Measurements from ENCODE around the gene NR1H2.
"Not testable (repeated sequence)": the region's sequence is repeated elsewhere in the genome, so short reads cannot be mapped to it uniquely, and the experiment has no call there.

Gene NR1H2

GRCh38 chr19:50384685-50385535 is 8.7 kb downstream of the NR1H2 start:
- no peak for DNase-seq (ENCODE audit: extremely low spot score)
- ChIA-PET POLR2A (interaction anchor here (0.6 to 2.3 kb wide), 10 partner anchors 9 to 59 kb away, joined by 3 to 27 read pairs (median 4); partner anchors contain the start of gene NR1H2), CTCF (interaction anchor here (0.6 to 2.2 kb wide), 3 partner anchors 16 to 171 kb away, joined by 3 to 4 read pairs (median 3); no protein-coding TSS in a partner anchor)
- TF ChIP-seq CTBP1 (IDR thresholded peaks at IDR 0.05; ENCODE audit: borderline replicate concordance), result no peak
- no peak for TF ChIP-seq LEF1 (IDR thresholded peaks at IDR 0.05; ENCODE audit: borderline replicate concordance)
- TF ChIP-seq SUZ12 (IDR thresholded peaks at IDR 0.05), result no peak
- TF ChIP-seq, protein P1, sequence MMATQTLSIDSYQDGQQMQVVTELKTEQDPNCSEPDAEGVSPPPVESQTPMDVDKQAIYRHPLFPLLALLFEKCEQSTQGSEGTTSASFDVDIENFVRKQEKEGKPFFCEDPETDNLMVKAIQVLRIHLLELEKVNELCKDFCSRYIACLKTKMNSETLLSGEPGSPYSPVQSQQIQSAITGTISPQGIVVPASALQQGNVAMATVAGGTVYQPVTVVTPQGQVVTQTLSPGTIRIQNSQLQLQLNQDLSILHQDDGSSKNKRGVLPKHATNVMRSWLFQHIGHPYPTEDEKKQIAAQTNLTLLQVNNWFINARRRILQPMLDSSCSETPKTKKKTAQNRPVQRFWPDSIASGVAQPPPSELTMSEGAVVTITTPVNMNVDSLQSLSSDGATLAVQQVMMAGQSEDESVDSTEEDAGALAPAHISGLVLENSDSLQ (IDR thresholded peaks at IDR 0.05), result no peak
- TF ChIP-seq ARNT (IDR thresholded peaks at IDR 0.05), result no peak
- TF ChIP-seq TARDBP (IDR thresholded peaks at IDR 0.05), result no peak
- no peak for TF ChIP-seq ZNF384 (IDR thresholded peaks at IDR 0.05)
- TF ChIP-seq L3MBTL2 (conservative IDR thresholded peaks at IDR 0.05), result no peak
- no peak for TF ChIP-seq FOXA1 (IDR thresholded peaks at IDR 0.05)
- TF ChIP-seq NFRKB (IDR thresholded peaks at IDR 0.05), result no peak
- TF ChIP-seq BHLHE40 (IDR thresholded peaks at IDR 0.05; ENCODE audit: borderline replicate concordance), result no peak
- no peak for TF ChIP-seq ELF4 (IDR thresholded peaks at IDR 0.05)
- no peak for TF ChIP-seq SP1 (IDR thresholded peaks at IDR 0.05)
- TF ChIP-seq HDGF (IDR thresholded peaks at IDR 0.05; ENCODE audit: borderline replicate concordance), result no peak
- no peak for TF ChIP-seq FOXK2 (IDR thresholded peaks at IDR 0.05)
- no peak for TF ChIP-seq FOXM1 (IDR thresholded peaks at IDR 0.05; ENCODE audit: borderline replicate concordance)

GRCh38 chr19:50387176-50387867 is 11.1 kb downstream of the NR1H2 start:
- DNase-seq (ENCODE audit: extremely low spot score), result no peak
- POLR2A ChIA-PET, result interaction anchor here (1.0 to 1.2 kb wide), 2 partner anchors 11 to 21 kb away, joined by 3 read pairs; partner anchors contain the start of gene NR1H2
- CTCF ChIA-PET, result no interaction called here
- no peak for TF ChIP-seq NFRKB (IDR thresholded peaks at IDR 0.05)
- TF ChIP-seq SUZ12 (IDR thresholded peaks at IDR 0.05), result no peak
- no peak for TF ChIP-seq TARDBP (IDR thresholded peaks at IDR 0.05)
- no peak for TF ChIP-seq FOXK2 (IDR thresholded peaks at IDR 0.05)
- no peak for TF ChIP-seq ARNT (IDR thresholded peaks at IDR 0.05)
- no peak for TF ChIP-seq FOXM1 (IDR thresholded peaks at IDR 0.05; ENCODE audit: borderline replicate concordance)
- TF ChIP-seq SP1 (IDR thresholded peaks at IDR 0.05), result no peak
- no peak for TF ChIP-seq BHLHE40 (IDR thresholded peaks at IDR 0.05; ENCODE audit: borderline replicate concordance)
- no peak for TF ChIP-seq HDGF (IDR thresholded peaks at IDR 0.05; ENCODE audit: borderline replicate concordance)
- TF ChIP-seq ELF4 (IDR thresholded peaks at IDR 0.05), result no peak
- TF ChIP-seq, protein P1 (IDR thresholded peaks at IDR 0.05), result no peak
- no peak for TF ChIP-seq CTBP1 (IDR thresholded peaks at IDR 0.05; ENCODE audit: borderline replicate concordance)
- no peak for TF ChIP-seq L3MBTL2 (conservative IDR thresholded peaks at IDR 0.05)
- no peak for TF ChIP-seq LEF1 (IDR thresholded peaks at IDR 0.05; ENCODE audit: borderline replicate concordance)
- no peak for TF ChIP-seq ZNF384 (IDR thresholded peaks at IDR 0.05)
- no peak for TF ChIP-seq FOXA1 (IDR thresholded peaks at IDR 0.05)

DNA sequence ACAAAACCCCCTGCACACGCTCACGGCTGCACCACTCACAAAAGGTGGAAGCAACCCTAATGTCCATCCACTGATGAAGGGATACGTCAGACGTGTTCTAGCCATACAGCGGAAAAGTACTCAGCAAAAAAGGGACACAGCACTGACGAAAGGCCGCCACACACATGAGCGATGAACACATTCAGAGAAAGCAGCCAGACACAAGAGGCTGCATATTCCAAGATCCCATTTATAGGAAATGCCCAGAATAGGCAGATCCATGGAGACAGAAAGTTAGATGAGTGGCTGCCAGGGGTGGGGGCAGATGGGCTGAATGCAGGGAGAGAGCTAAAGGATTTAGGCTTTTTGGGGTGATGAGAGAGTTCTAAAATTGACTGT is 11.6 kb downstream of the NR1H2 start:
- POLR2A ChIA-PET, result interaction anchor here (1.0 to 1.2 kb wide), 2 partner anchors 12 to 20 kb away, joined by 3 read pairs; partner anchors contain the start of gene NR1H2

DNA sequence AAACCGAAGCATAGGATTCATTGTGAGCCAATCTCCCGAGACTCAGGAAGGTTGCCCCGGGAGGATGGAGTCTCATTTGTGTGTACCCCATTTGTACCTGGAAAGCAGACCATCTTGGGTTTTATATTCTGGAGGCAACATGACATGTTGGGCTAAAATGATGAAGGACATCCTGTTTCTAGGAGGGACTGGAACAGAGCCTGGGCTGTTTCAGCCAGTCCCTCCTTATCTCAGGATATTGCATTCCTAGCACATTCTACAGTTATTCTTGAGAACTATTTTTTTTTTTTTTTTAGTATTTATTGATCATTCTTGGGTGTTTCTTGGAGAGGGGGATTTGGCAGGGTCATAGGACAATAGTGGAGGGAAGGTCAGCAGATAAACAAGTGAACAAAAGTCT is 14.0 kb downstream of the NR1H2 start:
- CTCF ChIA-PET, result interaction anchor here (0.6 kb wide), 1 partner anchor 351 kb away, joined by 5 read pairs; no protein-coding TSS in a partner anchor
- POLR2A ChIA-PET, result not testable (repeated sequence)

More for the DNA sequence above, 11.6 kb downstream of the NR1H2 start:
- DNase-seq (ENCODE audit: extremely low spot score), result no peak
- CTCF ChIA-PET, result no interaction called here
- no peak for TF ChIP-seq ELF4 (IDR thresholded peaks at IDR 0.05)
- TF ChIP-seq L3MBTL2 (conservative IDR thresholded peaks at IDR 0.05), result no peak
- no peak for TF ChIP-seq LEF1 (IDR thresholded peaks at IDR 0.05; ENCODE audit: borderline replicate concordance)
- TF ChIP-seq HDGF (IDR thresholded peaks at IDR 0.05; ENCODE audit: borderline replicate concordance), result no peak
- TF ChIP-seq NFRKB (IDR thresholded peaks at IDR 0.05), result no peak

DNA sequence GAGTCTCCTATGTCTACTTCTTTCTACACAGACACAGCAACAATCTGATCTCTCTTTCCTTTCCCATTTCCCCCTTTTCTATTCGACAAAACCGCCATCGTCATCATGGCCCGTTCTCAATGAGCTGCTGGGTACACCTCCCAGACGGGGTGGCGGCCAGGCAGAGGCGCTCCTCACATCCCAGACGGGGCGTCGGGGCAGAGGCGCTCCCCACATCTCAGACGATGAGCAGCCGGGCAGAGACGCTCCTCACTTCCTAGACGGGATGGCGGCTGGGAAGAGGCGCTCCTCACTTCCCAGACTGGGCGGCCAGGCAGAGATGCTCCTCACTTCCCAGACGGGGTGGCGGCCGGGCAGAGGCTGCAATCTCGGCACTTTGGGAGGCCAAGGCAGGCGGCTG is 14.7 kb downstream of the NR1H2 start:
- CTCF ChIA-PET; DNase-seq (ENCODE audit: extremely low spot score); POLR2A ChIA-PET: not testable (repeated sequence)

More for the DNA sequence above, 14.0 kb downstream of the NR1H2 start:
- DNase-seq (ENCODE audit: extremely low spot score), result not testable (repeated sequence)

DNA sequence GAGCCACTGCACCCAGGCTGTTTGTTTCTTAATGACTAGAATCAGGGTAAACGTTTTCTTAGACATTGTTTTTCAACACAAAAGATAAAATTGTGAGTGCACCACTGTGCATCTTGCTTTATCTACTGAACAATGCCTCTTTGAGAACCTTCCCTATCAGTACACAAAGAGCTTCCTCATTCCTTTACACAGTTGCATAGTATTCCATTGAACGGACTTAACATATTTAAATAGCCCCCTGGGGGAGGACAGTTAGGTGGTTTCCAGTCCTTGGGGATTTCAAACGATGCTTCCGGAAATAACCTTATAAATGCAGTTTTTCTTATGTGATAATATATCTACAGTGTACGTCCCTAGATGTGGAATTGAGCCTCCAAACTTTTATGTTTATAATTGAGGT is 16.5 kb downstream of the NR1H2 start:
- POLR2A ChIA-PET, result no interaction called here
- CTCF ChIA-PET, result no interaction called here
- no peak for TF ChIP-seq FOXM1 (IDR thresholded peaks at IDR 0.05; ENCODE audit: borderline replicate concordance)
- no peak for TF ChIP-seq FOXK2 (IDR thresholded peaks at IDR 0.05)
- TF ChIP-seq L3MBTL2 (conservative IDR thresholded peaks at IDR 0.05), result no peak
- no peak for TF ChIP-seq ARNT (IDR thresholded peaks at IDR 0.05)
- no peak for TF ChIP-seq SUZ12 (IDR thresholded peaks at IDR 0.05)
- no peak for TF ChIP-seq HDGF (IDR thresholded peaks at IDR 0.05; ENCODE audit: borderline replicate concordance)
- TF ChIP-seq TARDBP (IDR thresholded peaks at IDR 0.05), result no peak
- TF ChIP-seq BHLHE40 (IDR thresholded peaks at IDR 0.05; ENCODE audit: borderline replicate concordance), result no peak
- TF ChIP-seq ZNF384 (IDR thresholded peaks at IDR 0.05), result no peak
- no peak for TF ChIP-seq FOXA1 (IDR thresholded peaks at IDR 0.05)
- TF ChIP-seq NFRKB (IDR thresholded peaks at IDR 0.05), result no peak
- no peak for TF ChIP-seq CTBP1 (IDR thresholded peaks at IDR 0.05; ENCODE audit: borderline replicate concordance)
- TF ChIP-seq ELF4 (IDR thresholded peaks at IDR 0.05), result no peak
- TF ChIP-seq, protein P1 (IDR thresholded peaks at IDR 0.05), result no peak
- TF ChIP-seq SP1 (IDR thresholded peaks at IDR 0.05), result no peak
- no peak for TF ChIP-seq LEF1 (IDR thresholded peaks at IDR 0.05; ENCODE audit: borderline replicate concordance)
- no peak for DNase-seq (ENCODE audit: extremely low spot score)
